ENCODE results near the gene STXBP6. TPM values are rescaled to one million over a fixed set of nuclear protein-coding genes. Genes with fewer than 3 reads are reported as not detected.
A peak's percentile ranks its signal among the peaks of the same experiment; 100 is the strongest.

Gene STXBP6
- total and polyA plus RNA-seq, 2 of the 13 experiments (the other 11 are each of a cell fraction or from before 2014, with no cell fraction given): 35.3 to 42.8 TPM

DNA sequence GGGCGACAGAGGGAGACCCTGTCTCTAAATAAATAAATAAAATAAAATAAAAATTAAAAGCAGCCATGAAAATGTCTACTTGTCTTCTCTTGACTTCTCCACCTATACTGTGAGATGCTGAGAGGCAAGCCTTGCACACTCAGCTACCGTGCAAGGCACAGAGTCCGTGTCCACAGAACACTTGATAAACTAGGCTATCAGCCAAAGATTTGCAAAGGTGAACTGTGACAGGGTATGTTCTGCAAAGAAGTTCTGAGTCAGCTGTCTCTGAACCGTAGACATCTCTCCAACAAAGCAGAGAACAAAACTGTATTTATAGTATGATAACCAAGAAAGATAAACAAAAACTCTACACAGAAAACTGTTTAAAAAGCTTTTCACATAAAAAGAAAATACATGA is 35.5 kb downstream of the STXBP6 start:
- ATAC-seq: peak; percentile 64
- CTCF ChIA-PET (ENCODE audit: low intra/inter-chr PET ratio, low total read pairs): no interaction called here
- TF ChIP-seq ZNF292 (CRISPR knock-in tag; IDR thresholded peaks at IDR 0.05; ENCODE audit: borderline replicate concordance, low read depth) (peak; percentile 58; the same call in 1 of the 2 replicates), REPIN1 (CRISPR knock-in tag; IDR thresholded peaks at IDR 0.05; ENCODE audit: borderline replicate concordance, low read depth) (0 out of 2 replicates have a peak, but pooled peaks have one; percentile 28), ZNF382 (CRISPR knock-in tag; IDR thresholded peaks at IDR 0.05; ENCODE audit: borderline replicate concordance) (no peak), AHR (CRISPR knock-in tag; IDR thresholded peaks at IDR 0.05) (no peak), NR2F1 (CRISPR knock-in tag; IDR thresholded peaks at IDR 0.05) (no peak), RARA (CRISPR knock-in tag; IDR thresholded peaks at IDR 0.05) (peak; percentile 37; the same call in 1 of the 2 replicates), ZNF235 (CRISPR knock-in tag; IDR thresholded peaks at IDR 0.05; ENCODE audit: borderline replicate concordance) (no peak), PPARG (CRISPR knock-in tag; conservative IDR thresholded peaks at IDR 0.05) (peak; percentile 84), ZBTB38 (CRISPR knock-in tag; IDR thresholded peaks at IDR 0.05) (0 out of 2 replicates have a peak, but pooled peaks have one; percentile 34), ZMYM4 (CRISPR knock-in tag; IDR thresholded peaks at IDR 0.05) (peak; percentile 38; the same call in 1 of the 2 replicates), HDAC1 (CRISPR knock-in tag; IDR thresholded peaks at IDR 0.05) (0 out of 2 replicates have a peak, but pooled peaks have one; percentile 32), HNF4A (CRISPR knock-in tag; IDR thresholded peaks at IDR 0.05) (peak; percentile 67), MIXL1 (CRISPR knock-in tag; IDR thresholded peaks at IDR 0.05) (no peak), ZNF230 (CRISPR knock-in tag; IDR thresholded peaks at IDR 0.05) (no peak), ZNF761 (CRISPR knock-in tag; conservative IDR thresholded peaks at IDR 0.05) (no peak), POGZ (CRISPR knock-in tag; IDR thresholded peaks at IDR 0.05) (0 out of 2 replicates have a peak, but pooled peaks have one; percentile 31), ZNF446 (CRISPR knock-in tag; IDR thresholded peaks at IDR 0.05) (no peak)
- TF ChIP-seq, protein P1, sequence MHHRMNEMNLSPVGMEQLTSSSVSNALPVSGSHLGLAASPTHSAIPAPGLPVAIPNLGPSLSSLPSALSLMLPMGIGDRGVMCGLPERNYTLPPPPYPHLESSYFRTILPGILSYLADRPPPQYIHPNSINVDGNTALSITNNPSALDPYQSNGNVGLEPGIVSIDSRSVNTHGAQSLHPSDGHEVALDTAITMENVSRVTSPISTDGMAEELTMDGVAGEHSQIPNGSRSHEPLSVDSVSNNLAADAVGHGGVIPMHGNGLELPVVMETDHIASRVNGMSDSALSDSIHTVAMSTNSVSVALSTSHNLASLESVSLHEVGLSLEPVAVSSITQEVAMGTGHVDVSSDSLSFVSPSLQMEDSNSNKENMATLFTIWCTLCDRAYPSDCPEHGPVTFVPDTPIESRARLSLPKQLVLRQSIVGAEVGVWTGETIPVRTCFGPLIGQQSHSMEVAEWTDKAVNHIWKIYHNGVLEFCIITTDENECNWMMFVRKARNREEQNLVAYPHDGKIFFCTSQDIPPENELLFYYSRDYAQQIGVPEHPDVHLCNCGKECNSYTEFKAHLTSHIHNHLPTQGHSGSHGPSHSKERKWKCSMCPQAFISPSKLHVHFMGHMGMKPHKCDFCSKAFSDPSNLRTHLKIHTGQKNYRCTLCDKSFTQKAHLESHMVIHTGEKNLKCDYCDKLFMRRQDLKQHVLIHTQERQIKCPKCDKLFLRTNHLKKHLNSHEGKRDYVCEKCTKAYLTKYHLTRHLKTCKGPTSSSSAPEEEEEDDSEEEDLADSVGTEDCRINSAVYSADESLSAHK (CRISPR knock-in tag; IDR thresholded peaks at IDR 0.05; ENCODE audit: borderline replicate concordance): no peak
- TF ChIP-seq, protein P2, sequence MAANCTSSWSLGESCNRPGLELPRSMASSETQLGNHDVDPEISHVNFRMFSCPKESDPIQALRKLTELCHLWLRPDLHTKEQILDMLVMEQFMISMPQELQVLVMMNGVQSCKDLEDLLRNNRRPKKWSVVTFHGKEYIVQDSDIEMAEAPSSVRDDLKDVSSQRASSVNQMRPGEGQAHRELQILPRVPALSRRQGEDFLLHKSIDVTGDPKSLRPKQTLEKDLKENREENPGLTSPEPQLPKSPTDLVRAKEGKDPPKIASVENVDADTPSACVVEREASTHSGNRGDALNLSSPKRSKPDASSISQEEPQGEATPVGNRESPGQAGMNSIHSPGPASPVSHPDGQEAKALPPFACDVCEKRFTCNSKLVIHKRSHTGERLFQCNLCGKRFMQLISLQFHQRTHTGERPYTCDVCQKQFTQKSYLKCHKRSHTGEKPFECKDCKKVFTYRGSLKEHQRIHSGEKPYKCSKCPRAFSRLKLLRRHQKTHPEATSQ (CRISPR knock-in tag; IDR thresholded peaks at IDR 0.05; ENCODE audit: borderline replicate concordance): 0 out of 2 replicates have a peak, but pooled peaks have one; percentile 47

More for the DNA sequence above, 35.5 kb downstream of the STXBP6 start:
- no peaks in the 10 kb centered on the region for H3K9me3 ChIP-seq (ENCODE audit: low read length)
- no peaks in the 10 kb centered on the region for H4K20me1 ChIP-seq (ENCODE audit: insufficient read depth, low read length)
- DNase-seq (ENCODE audit: low spot score) (peak; percentile 41), FAIRE-seq (no peak)
- H3K9ac ChIP-seq (ENCODE audit: insufficient read depth, low read depth, low read length): no peak overlapping the region
- in situ Hi-C loops (cut with HindIII; ENCODE audit: extremely low pct_ligation_motif_present, low pct_unique_long_range_greater_than_20kb): no loop called here
- POLR2A ChIA-PET: interaction anchor here (0.8 kb wide), 1 partner anchor 197 kb away, joined by 3 read pairs; no protein-coding TSS in a partner anchor
- H3K36me3 ChIP-seq (replicated peaks in 1 of 2; ENCODE audit: control insufficient read depth in 1 of 2, insufficient read depth in 2 of 2, low read length in 2 of 2): no peaks in the 10 kb centered on the region
- no peak overlapping the region for H2AFZ ChIP-seq (ENCODE audit: low read length)
- H3K4me1 ChIP-seq (ENCODE audit: insufficient read depth, low read length): peaks cover 38% of the 10 kb centered on the region
- no peaks in the 10 kb centered on the region for H3K27me3 ChIP-seq (ENCODE audit: control insufficient read depth in 1 of 2, insufficient read depth in 2 of 2, low read length in 2 of 2)
- BruUV-seq (replicated peaks): no TSS peak
- 35% methylated on average over 4 of the region's 4 CpGs for WGBS (ENCODE audit: low lambda C conversion rate)
- no peak overlapping the region for H3K27ac ChIP-seq (ENCODE audit: extremely low read length, insufficient read depth, low read length)
- peaks cover 7% of the 10 kb centered on the region for H3K79me2 ChIP-seq (ENCODE audit: insufficient read depth, low read length)
- H3K4me2 ChIP-seq (ENCODE audit: low read depth, low read length): 0 out of 2 replicates have a peak overlapping the region, but pooled peaks have one; percentile 8
- intact Hi-C loops (cut with micrococcal nuclease; ENCODE audit: unreplicated experiment): no loop called here
- no peak overlapping the region for H3K4me3 ChIP-seq (replicated peaks in 1 of 3; ENCODE audit: insufficient read depth in 1 of 3, low read depth in 2 of 3, low read length in 3 of 3)

All from HepG2 (cell line).